Measurements from ENCODE around the gene COL9A3.

The COL9A3 gene

DNA sequence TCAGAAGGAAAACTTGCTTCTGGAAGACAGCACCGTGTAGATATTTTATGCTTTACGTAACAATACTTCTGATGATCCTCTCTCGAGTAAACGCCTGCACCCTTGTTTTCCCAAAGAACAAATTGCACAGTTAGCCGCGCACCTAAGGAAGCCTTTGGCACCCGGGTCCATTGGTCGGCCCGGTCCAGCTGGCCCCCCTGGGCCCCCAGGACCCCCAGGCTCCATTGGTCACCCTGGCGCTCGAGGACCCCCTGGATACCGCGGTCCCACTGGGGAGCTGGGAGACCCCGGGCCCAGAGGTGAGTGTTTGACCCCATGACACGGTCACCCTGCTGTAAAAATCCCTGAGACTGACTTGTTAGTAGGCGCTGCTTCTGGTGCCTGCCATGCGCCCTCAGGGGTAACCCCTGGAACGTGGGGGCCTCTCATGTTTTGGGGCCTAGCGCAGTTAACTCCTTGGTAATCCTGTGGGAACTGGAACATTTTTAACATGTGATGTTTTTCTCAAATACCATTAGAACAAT is 20.2 kb downstream of the COL9A3 start:
- H4K20me1 ChIP-seq (ENCODE audit: insufficient read depth, low read length) = no peaks in the 10 kb centered on the region
- no peak for DNase-seq
- H3F3A ChIP-seq (ENCODE audit: insufficient read depth, low read length) = peaks cover 11% of the 10 kb centered on the region
- H3K4me3 ChIP-seq (ENCODE audit: low read length) = no peak overlapping the region
- H2AFZ ChIP-seq (ENCODE audit: low read length) = no peak overlapping the region
- H3K27ac ChIP-seq (ENCODE audit: low read length) = no peak overlapping the region
- no peak overlapping the region for H3K9ac ChIP-seq (ENCODE audit: low read length)
- peaks cover 42% of the 10 kb centered on the region for H3K27me3 ChIP-seq (replicated peaks; ENCODE audit: insufficient read depth, low read length)
- peaks cover 8% of the 10 kb centered on the region for H3K4me1 ChIP-seq (ENCODE audit: low read length)
- no peaks in the 10 kb centered on the region for H3K79me2 ChIP-seq (ENCODE audit: low read length)
- no peaks in the 10 kb centered on the region for H3K9me3 ChIP-seq (replicated peaks; ENCODE audit: insufficient read depth, low read length)
- no peaks in the 10 kb centered on the region for H3K9me2 ChIP-seq (replicated peaks; ENCODE audit: insufficient read depth, low read length)
- no peak for TF ChIP-seq EZH2 (optimal IDR thresholded peaks at IDR 0.05; ENCODE audit: low read depth, low read length)
- TF ChIP-seq CTCF (IDR thresholded peaks at IDR 0.05; ENCODE audit: low read length) = no peak
- no peak for TF ChIP-seq EZH2phosphoT487 (IDR thresholded peaks at IDR 0.05; ENCODE audit: low read length)
- no peak overlapping the region for H3K4me2 ChIP-seq (ENCODE audit: low read depth, low read length)
- no peaks in the 10 kb centered on the region for H3K36me3 ChIP-seq (replicated peaks; ENCODE audit: insufficient read depth, low read length)

DNA sequence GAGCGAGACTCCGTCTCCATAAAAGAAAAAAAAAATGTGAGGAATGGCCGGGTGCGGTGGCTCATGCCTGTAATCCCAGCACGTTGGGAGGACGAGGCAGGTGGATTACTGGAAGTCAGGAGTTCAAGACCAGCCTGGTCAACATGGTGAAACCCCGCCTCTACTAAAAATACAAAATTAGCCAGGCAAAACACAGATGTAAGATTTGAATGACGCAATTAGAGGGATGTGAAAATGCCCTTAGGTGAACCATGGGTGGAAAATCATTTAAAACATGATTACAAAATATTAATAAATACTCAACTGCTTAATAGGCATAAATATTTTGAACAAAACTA is 20.9 kb downstream of the COL9A3 start:
- H3K4me1 ChIP-seq (ENCODE audit: low read length) = peaks cover 3% of the 10 kb centered on the region
- peaks cover 4% of the 10 kb centered on the region; the same call in 1 of the 2 replicates for H3F3A ChIP-seq (ENCODE audit: insufficient read depth, low read length)
- no peak for DNase-seq
- H3K4me2 ChIP-seq (ENCODE audit: low read depth, low read length) = no peak overlapping the region
- TF ChIP-seq EZH2 (optimal IDR thresholded peaks at IDR 0.05; ENCODE audit: low read depth, low read length) = no peak
- TF ChIP-seq EZH2phosphoT487 (IDR thresholded peaks at IDR 0.05; ENCODE audit: low read length) = no peak
- no peak for TF ChIP-seq CTCF (IDR thresholded peaks at IDR 0.05; ENCODE audit: low read length)
- no peaks in the 10 kb centered on the region for H3K9me2 ChIP-seq (replicated peaks; ENCODE audit: insufficient read depth, low read length)
- H3K27ac ChIP-seq (ENCODE audit: low read length) = no peak overlapping the region
- no peak overlapping the region for H3K9ac ChIP-seq (ENCODE audit: low read length)
- H3K9me3 ChIP-seq (replicated peaks; ENCODE audit: insufficient read depth, low read length) = no peaks in the 10 kb centered on the region
- H3K4me3 ChIP-seq (ENCODE audit: low read length) = no peak overlapping the region
- H4K20me1 ChIP-seq (ENCODE audit: insufficient read depth, low read length) = no peaks in the 10 kb centered on the region
- no peaks in the 10 kb centered on the region for H3K36me3 ChIP-seq (replicated peaks; ENCODE audit: insufficient read depth, low read length)
- peaks cover 42% of the 10 kb centered on the region for H3K27me3 ChIP-seq (replicated peaks; ENCODE audit: insufficient read depth, low read length)
- no peak overlapping the region for H2AFZ ChIP-seq (ENCODE audit: low read length)
- H3K79me2 ChIP-seq (ENCODE audit: low read length) = no peaks in the 10 kb centered on the region

DNA sequence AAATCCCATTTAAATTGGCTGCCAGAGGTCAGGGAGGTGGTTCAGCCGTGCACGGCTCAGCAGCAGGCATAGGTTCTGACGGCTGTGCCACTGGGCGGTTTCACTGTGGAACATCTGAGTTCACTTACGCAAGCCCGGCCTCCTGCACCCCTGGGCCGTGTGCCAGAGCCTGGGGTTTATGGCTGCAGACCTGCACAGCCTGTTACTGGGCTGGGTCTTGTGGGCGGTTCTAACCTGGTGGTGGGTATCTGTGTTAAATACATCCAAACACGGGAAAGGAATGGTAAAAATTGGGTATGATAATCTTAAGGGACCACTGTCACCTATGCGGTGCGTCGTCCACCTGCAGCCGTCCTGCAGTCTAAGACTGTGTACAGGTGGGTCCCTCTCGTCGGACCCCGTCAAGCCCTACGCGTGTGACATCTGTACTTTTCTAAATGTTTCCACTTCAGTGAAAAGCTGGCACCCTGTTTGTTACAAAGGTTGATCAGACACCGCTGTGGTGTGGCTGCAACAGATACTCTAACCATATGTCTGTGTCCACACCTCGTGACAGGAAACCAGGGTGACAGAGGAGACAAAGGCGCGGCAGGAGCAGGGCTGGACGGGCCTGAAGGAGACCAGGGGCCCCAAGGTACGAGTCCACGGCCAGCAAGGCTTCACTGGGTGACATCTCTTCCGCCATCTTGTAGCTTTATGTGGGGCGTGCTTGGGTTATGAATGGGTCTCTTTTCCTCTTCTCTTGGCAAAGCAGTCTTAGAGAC is 21.5 kb downstream of the COL9A3 start:
- Histone ChIP-seq H3K4me3 (ENCODE audit: low read length) (no peak overlapping the region), H3K36me3 (replicated peaks; ENCODE audit: insufficient read depth, low read length) (no peaks in the 10 kb centered on the region), H3K9ac (ENCODE audit: low read length) (no peak overlapping the region), H3K9me2 (replicated peaks; ENCODE audit: insufficient read depth, low read length) (no peaks in the 10 kb centered on the region), H4K20me1 (ENCODE audit: insufficient read depth, low read length) (no peaks in the 10 kb centered on the region), H3F3A (ENCODE audit: insufficient read depth, low read length) (no peaks in the 10 kb centered on the region), H3K4me1 (ENCODE audit: low read length) (no peaks in the 10 kb centered on the region), H3K27me3 (replicated peaks; ENCODE audit: insufficient read depth, low read length) (peaks cover 42% of the 10 kb centered on the region), H3K79me2 (ENCODE audit: low read length) (no peaks in the 10 kb centered on the region), H2AFZ (ENCODE audit: low read length) (no peak overlapping the region), H3K27ac (ENCODE audit: low read length) (no peak overlapping the region), H3K4me2 (ENCODE audit: low read depth, low read length) (no peak overlapping the region), H3K9me3 (replicated peaks; ENCODE audit: insufficient read depth, low read length) (no peaks in the 10 kb centered on the region)
- TF ChIP-seq EZH2 (optimal IDR thresholded peaks at IDR 0.05; ENCODE audit: low read depth, low read length) (no peak), CTCF (IDR thresholded peaks at IDR 0.05; ENCODE audit: low read length) (no peak), EZH2phosphoT487 (IDR thresholded peaks at IDR 0.05; ENCODE audit: low read length) (no peak)
- DNase-seq = no peak

Data from MM.1S (cell line).